Stimulated activated CD8-positive, alpha-beta memory T cell treated with anti-CD3 and anti-CD28 coated beads, Interleukin-4, amount 100 ng/mL, for 24 hours (primary cell): Measurements from ENCODE around the gene CUL3.
"Not testable (repeated sequence)": the region's sequence is repeated elsewhere in the genome, so short reads cannot be mapped to it uniquely, and the experiment has no call there.

ENCODE experiments used
- DNase-seq: peaks from one replicate; pipeline ENCODE4 v3.0.0-alpha.2; 2020; ENCODE audit warnings: low read depth

The CUL3 gene

DNA sequence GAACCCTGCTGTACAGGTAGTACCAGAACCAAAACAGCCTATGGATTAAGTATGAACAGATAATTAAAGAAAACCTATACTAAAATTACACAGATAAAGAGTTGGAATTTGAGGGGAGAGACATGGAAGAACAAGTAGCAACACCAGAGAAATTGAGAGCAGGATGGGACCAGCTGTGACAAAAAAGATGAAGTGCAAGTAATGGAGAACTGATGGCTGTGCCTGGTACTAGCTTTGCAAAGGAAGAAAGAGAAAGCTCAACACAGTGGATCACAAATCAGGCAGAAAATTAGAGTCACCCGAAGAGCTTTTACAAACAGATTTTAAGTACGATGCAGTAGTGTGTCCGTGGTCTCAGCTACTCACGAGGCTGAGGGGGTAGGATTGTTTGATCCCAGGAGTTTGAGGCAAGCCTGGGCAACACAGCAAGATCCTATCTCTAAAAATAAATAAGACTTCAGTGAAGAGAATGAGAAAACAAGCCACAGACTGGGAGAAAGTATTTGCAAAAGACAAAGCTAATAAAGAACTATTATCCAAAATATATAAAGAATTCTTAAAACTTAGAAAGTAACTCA lies 46.5 kb downstream of the CUL3 start:
- no peak for DNase-seq

DNA sequence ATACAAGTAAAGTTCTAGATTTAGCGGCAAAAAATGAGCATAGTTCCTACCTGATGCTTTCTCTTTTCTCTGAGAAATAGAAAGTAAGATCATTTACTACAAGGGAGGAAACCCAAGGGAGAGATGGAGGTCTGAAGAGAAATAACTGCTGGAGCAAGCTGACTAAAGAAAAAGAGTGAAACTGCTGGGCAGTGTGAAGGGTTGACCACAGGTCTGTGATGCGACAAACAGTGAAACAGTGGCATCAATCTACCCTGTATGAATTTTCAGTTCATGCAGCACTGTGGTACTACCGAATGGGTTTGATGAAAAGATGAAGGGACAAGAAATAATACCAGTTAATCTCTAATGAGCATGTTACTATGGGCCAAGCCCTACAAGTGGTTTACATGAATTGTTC lies 52.2 kb downstream of the CUL3 start:
- no peak for DNase-seq

DNA sequence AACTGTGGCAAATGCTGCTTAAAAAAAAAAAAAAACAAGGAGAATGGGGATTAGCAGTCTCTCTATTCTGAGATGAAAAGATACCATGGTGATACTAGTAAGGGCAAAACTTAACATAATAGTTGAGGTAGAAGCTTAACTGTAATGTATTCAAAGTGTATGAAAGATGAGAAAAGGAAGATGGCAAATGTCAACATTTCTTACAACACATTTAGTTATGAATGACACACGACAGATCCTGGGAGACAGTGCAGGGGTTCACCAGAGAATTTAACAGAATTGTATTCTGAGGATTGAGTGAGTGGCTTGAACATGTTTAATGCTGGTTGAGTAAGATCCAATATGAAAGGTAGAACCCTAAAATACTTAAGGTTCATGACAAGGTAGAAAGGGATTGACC lies 52.7 kb downstream of the CUL3 start:
- no peak for DNase-seq

DNA sequence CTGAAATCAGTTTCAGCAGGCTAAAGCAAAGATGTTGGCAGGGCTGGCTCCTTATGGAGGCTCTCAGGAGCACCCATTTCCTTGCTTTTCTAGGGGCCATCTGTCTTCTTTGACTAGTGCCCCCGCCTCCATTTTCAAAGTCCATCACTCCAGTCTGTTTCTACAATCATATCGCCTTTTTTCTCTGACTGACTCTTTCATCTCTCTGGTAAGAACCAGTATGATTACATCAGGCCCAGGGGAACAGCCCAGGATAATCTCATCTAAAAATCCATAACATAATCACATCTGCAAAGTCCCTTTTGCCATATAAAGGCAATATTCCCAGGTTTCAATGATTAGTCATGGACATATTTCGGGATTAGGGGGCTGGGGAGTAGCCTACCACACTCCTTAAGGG lies 57.0 kb downstream of the CUL3 start:
- DNase-seq, result no peak

DNA sequence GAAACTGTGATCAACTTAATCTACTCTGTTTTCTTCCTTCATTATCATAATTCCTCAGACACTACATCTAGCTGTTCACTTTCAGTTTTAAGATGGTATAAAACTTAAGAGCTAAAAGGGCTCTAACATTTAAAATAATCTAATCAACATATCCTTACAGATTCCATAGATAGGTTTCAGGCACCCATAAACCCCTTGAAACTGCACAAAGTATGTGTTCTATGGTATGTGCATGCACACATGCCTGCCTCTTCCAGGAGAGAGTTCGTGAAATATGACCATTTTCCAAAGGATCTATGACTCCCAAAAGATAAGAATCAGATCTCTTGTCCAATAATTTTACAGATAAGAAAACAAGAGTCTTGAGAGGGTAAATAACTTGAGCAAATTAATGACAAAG lies 59.4 kb downstream of the CUL3 start:
- no peak for DNase-seq

DNA sequence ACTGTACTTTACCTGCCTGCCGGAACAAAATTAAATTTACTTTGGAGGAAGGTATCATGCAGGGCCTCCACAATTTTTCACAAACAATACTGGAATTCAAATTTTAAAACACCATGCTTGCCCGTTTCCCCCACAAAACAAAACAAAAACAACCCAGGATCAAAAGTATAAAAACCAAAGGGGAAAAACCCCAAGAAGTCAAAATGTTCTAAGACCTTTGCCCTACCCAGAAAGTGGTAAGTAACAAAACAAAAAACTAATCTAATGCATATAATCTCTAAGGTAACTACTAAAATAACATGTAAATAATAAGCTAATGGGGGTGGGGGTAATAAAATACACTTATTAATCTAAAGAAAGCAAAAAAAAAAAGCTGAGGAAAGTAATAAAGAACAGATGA lies 60.5 kb downstream of the CUL3 start:
- DNase-seq, result no peak

DNA sequence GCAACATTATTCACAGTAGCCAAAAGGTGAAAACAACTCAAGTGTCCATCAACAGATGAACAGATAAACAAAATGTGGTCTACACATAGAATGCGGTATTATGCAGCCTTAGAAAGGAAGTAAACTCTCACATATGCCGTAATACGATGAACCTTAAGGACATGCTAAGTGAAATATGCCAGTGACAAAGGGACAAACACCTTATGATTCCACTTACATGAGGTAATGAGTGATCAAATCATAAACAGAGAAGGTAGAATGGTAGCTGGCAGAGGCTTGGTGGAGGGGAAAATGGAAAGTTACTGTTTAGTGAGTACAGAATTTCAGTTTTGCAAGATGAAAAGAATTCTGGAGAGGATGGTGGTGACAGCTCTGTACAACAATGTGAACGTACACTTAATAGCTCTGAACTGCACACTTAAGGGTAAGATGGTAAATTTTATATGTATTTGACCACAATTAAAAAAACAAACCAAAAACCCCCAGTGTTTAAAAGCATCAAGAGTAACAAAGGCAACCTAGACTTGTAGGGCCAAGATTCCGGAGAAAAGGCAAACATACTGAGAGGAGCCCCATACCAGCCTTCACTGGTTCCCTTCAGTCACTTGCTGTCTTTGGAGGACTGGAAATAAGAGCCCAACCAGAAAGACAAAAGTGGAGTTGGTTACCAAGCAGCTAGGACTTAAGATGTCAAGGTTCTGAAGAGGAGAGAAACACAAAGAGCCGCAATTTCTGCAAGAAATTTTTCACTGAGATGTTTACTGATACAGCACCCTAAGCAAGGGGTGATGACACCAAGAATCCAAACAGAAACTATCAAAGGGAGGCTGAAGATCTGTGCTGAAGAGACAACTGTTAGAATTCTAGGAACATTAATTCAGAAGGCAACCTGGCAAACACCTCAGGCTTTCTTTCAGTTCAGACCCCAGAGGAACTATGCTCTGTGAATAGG lies 61.3 kb downstream of the CUL3 start:
- DNase-seq, result no peak

DNA sequence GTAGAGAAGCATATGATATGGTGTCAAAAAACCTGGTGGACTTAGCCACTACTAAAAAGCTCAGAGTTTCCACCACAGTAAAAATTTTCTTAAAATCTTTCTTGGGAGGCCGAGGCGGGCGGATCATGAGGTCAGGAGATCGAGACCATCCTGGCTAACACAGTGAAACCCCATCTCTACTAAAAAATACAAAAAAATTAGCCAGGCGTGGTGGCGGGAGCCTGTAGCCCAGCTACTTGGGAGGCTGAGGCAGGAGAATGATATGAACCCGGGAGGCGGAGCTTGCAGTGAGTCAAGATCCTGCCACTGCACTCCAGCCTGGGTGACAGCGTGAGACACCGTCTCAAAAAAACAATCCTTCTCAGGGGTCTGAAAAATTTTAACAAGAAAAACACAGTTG lies 62.7 kb downstream of the CUL3 start:
- DNase-seq, result not testable (repeated sequence)

DNA sequence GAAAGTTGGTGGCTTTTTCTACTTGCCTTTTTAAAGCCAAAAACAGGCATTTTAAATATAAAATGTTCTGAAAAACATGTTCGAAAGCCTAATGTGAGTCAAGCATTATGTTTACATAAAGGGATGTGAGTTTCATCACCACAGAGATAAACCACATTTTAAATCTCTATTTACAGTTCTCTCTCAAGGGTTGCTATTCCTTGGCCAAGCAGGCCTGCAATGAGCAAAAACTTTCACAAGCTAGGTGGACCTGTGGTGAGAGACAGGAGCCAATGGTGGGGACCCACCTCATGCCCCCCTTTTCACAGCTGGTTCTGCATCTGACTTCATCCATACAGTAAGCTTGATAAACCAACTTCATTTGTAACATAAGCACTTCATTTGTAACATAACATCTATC lies 65.1 kb downstream of the CUL3 start:
- no peak for DNase-seq

DNA sequence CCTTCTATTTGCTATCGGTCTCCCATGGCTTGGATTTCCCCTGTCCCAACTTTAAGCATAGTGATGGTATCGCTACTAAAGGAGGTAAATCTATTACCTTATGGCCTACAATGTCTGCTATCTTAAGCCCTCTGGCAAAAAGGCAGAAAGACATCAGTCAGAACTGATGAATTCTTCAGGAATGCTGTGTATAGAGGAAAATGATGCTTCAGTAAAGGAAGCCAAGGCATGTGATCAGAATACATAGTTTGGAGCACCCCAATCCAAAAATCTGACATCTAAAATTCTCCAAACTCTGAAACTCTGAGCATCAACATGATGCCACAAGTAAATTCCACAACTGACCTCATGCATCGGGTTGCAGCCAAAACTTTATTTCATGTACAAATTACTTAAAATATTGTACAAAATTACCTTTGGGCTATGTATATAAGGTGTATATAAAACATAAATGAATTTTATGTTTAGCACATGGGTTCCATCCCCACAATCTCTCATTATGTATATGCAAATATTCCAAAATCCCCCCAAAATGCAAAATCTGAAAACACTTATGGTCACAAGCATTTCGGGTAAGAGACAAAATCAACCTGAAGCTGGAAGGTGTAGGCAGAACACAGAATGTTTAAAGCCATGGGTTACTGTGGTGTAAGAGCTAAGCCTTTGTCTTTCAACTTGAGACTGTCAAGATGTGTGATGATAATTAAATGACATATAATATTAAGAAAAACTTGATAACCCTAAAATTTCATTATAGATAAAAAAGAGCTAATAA lies 66.2 kb downstream of the CUL3 start:
- DNase-seq, result no peak

DNA sequence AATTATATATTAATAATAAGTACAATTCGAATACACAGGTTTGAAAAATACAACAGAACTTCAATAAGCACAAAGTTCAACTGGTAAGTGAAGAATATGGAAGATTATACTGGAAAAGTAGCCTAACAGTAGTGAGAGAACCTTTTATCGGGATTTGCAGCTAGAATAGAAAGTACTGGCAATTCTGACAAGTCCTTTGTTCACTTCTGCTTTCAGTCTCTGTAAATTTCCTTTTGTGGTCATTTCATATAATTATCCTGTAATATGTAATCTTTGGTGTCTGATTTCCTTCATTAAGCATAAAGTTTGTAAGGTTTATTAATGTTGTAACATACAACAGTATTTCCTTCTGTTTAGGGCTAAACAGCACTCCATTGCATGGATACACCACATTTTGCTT lies 67.2 kb downstream of the CUL3 start:
- no peak for DNase-seq

DNA sequence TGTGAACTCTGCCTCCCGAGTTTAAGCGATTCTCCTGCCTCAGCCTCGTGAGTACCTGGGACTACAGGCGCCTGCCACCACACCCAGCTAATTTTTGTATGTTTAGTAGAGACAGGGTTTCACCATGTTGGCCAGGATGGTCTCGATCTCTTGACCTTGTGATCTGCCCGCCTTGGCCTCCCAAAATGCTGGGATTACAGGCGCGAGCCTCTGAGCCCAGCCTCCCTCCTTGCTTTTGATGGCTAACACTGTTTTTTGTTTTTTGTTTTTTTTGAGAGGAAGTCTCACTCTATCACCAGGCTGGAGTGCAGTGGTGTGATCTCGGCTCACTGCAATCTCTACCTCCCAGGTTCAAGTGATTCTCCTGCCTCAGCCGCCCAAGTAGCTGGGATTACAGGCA lies 68.8 kb downstream of the CUL3 start:
- not testable (repeated sequence) for DNase-seq

DNA sequence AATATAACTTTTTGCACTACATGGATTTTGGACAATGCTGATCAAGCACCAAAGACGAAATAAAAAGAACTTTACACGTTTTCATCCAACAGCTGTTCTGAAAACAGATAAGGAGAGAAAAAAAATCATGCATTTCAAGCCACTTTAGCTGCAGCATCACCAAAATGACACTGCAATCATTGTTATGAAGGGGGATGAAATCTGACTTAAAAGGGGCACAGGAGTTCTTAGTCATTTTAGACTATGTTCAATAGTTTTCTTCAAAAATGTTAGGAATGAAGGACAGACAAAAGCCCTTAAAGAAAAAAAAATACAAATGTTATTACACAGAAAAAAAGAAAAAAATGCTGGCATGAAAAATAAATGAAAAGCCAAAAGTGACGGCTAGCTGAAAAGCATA lies 71.2 kb downstream of the CUL3 start:
- no peak for DNase-seq

DNA sequence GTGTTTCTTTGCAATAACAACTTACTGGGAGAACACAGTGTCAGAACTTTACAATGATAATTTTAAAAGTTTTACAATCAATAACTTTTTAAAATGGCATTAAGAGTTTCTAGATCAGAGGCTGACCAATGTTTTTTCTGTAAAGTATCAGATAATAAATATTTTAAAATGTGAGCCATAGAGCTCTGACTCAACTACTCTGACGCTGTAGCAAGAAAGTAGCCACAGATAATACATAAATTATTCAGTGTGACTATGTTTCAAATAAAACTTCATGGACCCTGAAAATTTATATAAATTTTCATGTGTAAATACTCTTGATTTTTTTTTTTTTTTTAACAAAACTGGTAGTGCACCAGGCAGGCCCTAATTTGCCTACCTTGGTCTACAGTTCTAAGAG lies 77.4 kb downstream of the CUL3 start:
- DNase-seq, result no peak

DNA sequence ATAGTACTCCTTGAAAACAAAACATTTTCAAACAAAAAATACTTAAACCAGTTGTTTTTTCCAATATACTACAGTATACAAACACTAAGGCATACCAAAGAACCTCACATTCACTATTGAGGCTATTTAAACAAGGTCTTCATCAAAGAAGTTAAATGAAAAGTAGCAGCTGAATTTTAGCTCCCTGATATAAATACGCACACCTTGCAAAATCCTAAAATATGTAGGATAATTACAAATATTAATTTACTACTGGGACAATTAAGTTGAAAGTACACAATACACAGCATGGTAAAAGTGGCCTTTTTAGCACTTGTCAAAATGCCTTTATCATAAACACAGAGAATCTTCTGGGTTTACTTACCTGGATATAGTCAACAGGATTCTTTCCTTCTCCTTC lies 78.7 kb downstream of the CUL3 start:
- DNase-seq, result no peak

DNA sequence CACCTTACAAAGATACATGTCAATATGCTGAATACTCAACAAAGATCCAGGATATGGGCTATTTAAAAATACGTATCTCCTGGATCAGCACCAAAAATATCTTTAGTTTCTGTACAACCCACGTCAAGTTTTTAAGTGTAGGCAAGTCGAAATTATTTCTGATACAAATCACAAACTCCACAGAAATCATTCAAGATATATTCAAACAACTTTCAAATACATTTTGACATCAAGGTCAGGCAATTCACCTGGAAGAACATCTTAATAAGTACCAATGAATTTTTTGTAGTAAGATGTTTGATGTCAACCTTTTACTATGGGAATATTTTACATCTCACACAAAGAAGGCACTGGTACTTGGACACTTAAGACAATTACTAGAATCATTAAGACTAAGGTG lies 86.2 kb downstream of the CUL3 start:
- no peak for DNase-seq

DNA sequence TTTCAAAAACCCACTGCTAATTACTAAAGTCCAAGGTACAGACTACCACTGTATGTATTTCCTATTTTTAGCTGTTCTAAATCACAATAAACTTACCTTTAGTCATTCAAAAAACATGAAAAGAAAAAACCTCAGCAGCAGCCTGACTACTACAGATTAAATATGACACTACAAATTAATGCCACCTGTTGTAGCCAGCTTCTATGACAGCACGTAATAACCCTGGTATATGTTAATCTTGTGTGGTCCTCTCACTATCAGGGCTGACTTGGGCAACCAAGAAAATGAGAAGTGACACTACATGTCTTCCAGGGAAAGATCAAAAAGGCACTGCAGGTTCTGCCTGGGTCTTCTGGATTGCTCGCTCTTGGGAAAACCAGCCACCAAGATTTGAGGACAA lies 92.6 kb downstream of the CUL3 start:
- no peak for DNase-seq

DNA sequence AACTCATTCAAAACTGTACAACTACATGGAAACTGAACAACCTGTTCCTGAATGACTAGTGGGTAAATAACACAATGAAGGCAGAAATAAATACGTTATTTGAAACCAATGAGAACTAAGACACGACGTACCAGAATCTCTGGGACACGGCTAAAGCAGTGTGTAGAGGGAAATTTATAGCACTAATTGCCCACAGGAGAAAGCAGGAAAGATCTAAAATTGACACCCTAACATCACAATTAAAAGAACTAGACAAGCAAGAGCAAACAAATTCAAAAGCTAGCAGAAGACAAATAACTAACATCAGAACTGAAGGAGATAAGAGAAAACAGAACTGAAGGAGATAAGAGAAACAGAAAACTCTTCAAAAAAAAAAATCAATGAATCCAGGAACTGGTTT lies 97.2 kb downstream of the CUL3 start:
- not testable (repeated sequence) for DNase-seq

DNA sequence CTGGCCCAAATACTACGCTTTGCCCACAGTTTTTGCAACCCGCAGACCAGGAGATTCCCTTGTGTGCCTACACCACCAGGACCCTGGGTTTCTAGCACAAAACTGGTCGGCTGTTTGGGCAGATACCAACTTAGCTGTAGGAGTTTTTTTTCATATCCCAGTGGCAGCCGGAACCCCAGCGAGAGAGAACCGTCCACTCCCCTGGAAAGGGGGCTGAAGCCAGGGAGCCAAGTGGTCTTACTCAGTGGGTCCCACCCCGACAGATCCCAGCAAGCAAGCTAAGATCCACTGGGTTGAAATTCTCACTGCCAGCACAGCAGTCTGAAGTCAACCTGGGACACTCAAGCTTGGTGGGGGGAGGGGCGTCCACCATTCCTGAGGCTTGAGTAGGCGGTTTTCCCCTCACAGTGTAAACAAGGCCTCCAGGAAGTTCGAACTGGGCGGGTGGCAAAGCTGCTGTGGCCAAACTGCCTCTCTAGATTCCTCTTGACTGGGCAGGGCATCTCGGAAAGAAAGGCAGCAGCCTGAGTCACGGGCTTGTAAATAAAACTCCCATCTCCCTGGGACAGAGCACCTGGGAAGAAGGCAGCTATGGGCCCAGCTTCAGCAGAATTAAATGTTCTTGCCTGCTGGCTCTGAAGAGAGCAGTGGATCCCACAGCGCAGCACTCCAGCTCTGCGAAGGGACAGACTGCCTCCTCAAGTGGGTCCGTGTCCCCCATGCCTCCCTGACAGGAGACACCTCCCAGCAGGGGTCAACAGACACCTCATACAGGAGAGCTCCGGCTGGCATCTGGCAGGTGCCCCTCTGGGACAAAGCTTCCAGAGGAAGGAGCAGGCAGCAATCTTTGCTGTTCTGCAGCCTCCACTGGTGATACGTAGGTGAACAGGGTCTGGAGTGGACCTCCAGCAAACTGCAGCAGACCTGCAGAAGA lies 99.8 kb downstream of the CUL3 start:
- DNase-seq, result not testable (repeated sequence)

DNA sequence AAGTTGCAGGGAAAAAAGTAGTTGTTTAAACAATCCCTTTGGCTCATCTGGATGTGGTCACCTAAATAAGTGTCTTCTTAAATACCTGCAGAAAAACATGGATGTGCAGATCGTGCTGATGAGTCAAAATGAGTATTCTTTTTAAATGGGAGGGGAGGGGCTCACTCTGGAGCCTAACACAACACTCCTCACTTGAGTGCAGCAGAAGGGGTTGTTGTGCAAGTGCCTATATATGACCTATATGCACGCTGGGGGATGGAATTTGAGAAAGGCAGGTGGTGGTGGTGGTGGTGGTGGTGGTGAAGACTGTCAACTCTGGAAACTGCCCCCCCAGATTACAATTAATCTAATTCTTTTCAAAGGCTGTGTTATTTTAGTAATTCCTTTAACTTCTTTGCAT lies 105.3 kb downstream of the CUL3 start:
- DNase-seq, result no peak

DNA sequence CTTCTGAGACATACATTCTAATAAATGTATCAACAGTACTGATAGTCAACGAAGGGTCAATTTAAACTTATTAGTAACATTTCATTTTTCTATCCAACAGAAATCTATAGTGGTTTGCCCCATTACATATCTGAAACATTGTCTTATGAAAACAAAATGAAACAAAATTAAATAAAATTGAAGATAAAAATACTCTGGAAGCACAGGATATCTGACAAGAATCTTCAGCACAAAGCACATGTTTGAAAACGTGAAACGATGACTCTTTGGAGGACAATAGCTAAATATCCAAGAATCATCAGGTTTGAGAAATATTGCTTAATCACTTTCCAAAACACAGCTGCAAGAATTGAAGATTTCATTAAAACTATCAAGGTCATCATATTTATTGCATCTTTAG lies 112.3 kb downstream of the CUL3 start:
- DNase-seq, result no peak

DNA sequence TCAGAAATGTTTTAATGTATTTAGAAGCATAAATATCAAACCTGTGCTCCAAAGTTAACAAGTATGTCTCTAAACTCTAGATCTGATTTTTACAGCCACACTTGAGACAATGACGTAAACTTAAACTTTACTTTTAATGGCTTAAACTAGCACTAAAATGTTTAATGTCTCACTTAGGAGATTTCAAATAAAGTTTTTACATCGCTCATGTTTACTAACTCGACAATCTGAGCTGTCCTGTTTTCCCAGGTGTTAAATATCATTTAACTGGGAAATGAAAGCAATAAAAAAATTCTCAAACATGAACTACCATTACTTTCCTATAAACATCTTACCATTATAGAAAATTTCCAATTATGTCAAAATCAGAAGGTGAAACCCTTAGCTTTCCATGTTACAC lies 113.0 kb downstream of the CUL3 start:
- no peak for DNase-seq
